Measurements from ENCODE around the gene TBX2. TPM values are rescaled to one million over a fixed set of nuclear protein-coding genes. Genes with fewer than 3 reads are reported as not detected.

The TBX2 gene
- total RNA-seq, 2 donors from 2014 or later: 35.2 to 49.5 TPM

DNA sequence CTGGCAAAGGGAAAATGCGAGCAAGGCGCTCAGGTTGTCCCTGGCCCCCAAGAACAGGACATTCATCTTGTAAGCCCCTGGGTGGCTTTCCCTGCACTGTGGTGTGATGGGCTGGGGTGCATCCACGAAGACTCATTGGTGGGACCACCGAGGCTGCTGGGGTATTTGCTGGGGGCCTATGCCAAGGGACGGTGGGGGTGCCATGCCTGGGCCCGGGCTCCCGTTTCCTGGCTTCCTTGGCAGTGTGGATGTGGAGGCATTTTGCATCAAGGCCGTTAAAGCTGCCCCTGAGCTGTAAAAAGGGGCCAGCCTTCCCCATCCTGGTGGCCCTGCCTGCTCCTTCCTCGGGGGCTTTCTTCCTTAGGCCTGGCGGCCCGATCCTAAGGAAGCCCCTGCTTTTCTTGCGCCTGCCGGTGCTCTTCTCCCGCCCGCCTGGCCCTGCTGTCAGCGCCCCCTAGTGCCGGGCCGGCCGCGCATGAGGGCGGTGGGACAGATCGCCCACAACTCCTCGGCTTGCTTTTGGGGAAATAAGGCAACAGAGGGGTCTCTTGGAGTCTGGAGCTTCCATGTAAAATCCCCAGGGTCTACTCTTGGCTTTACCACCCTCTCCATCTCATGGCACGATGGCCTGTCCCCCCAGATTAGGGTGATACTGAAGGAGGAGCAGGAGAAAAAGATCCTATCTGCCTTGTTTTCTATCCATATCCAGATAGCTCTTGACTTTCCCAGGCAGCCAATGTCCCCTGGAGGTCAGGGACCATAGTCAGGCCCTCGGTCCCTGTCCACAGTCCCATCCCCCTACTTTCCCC is 9.8 kb upstream of the TBX2 start:
- H3K9me3 ChIP-seq: no peaks in the 10 kb centered on the region
- no peaks in the 10 kb centered on the region for H3K27me3 ChIP-seq (replicated peaks; ENCODE audit: insufficient read depth)
- TF ChIP-seq, protein P1, sequence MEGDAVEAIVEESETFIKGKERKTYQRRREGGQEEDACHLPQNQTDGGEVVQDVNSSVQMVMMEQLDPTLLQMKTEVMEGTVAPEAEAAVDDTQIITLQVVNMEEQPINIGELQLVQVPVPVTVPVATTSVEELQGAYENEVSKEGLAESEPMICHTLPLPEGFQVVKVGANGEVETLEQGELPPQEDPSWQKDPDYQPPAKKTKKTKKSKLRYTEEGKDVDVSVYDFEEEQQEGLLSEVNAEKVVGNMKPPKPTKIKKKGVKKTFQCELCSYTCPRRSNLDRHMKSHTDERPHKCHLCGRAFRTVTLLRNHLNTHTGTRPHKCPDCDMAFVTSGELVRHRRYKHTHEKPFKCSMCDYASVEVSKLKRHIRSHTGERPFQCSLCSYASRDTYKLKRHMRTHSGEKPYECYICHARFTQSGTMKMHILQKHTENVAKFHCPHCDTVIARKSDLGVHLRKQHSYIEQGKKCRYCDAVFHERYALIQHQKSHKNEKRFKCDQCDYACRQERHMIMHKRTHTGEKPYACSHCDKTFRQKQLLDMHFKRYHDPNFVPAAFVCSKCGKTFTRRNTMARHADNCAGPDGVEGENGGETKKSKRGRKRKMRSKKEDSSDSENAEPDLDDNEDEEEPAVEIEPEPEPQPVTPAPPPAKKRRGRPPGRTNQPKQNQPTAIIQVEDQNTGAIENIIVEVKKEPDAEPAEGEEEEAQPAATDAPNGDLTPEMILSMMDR (IDR thresholded peaks at IDR 0.05): peak; percentile 84
- no peaks in the 10 kb centered on the region for H3K36me3 ChIP-seq
- H3K27ac ChIP-seq: no peak overlapping the region
- H3K4me3 ChIP-seq: peak overlapping the region; percentile 49
- peaks cover 0 to 14% of the 10 kb centered on the region in 2 donors for H3K4me1 ChIP-seq (ENCODE audit: control insufficient read depth in 1 of 2, low read depth in 2 of 2)
- DNase-seq (ENCODE audit: low spot score) (no peak), ATAC-seq (ENCODE audit: insufficient number of reproducible peaks, low FRiP score, low read depth) (no peak)

- no peak for DNase-seq (ENCODE audit: low spot score)
- no peak for ATAC-seq (ENCODE audit: insufficient number of reproducible peaks, low FRiP score, low read depth)
- Histone ChIP-seq H3K36me3 (no peaks in the 10 kb centered on the region), H3K27me3 (replicated peaks; ENCODE audit: insufficient read depth) (no peaks in the 10 kb centered on the region), H3K9me3 (no peaks in the 10 kb centered on the region), H3K4me3 (no peak overlapping the region), H3K27ac (no peak overlapping the region), H3K4me1 (ENCODE audit: control insufficient read depth in 1 of 2, low read depth in 2 of 2) (peaks cover 0 to 17% of the 10 kb centered on the region in 2 donors)
- TF ChIP-seq, protein P1 (IDR thresholded peaks at IDR 0.05): no peak
These were observed 9.2 kb upstream of the TBX2 start for GRCh38 chr17:61390479-61390791.

DNA sequence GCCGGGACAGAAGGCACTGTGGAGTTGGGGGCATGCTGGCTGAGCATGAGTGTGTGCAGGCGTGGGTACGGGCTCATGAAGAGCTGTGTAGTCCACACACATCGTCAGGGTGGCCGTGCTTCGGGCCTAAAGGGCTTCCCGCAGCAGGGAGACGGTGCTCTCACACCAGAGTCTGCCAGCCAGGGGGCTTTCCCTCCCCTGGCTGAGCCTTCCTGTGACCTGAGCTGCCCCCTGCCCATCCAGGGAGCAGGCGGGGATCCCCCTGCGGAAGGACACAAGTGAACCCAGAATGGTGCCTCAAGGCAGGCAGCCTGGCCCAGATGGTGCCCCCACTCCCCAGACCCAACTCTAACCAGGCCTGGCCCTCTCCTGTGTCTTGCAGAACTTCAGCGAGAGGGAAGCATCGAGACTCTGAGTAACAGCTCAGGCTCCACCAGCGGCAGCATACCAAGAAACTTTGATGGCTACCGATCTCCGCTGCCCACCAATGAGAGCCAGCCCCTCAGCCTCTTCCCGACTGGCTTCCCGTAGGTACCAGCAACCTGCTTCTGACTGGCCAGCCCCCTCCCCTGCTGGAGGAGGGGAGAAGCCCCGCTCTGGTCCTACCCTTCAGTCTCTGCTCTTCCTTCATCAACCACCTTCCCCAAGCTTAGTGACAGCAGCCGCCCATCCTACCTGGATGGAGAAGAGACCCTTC is 7.9 kb upstream of the TBX2 start:
- no peaks in the 10 kb centered on the region for H3K27me3 ChIP-seq (replicated peaks; ENCODE audit: insufficient read depth)
- H3K9me3 ChIP-seq: no peaks in the 10 kb centered on the region
- H3K4me1 ChIP-seq (ENCODE audit: control insufficient read depth in 1 of 2, low read depth in 2 of 2): peaks cover 1 to 27% of the 10 kb centered on the region in 2 donors
- no peak overlapping the region for H3K27ac ChIP-seq
- TF ChIP-seq, protein P1 (IDR thresholded peaks at IDR 0.05): no peak
- ATAC-seq (ENCODE audit: insufficient number of reproducible peaks, low FRiP score, low read depth): no peak
- no peaks in the 10 kb centered on the region for H3K36me3 ChIP-seq
- DNase-seq (ENCODE audit: low spot score): no peak
- no peak overlapping the region for H3K4me3 ChIP-seq

DNA sequence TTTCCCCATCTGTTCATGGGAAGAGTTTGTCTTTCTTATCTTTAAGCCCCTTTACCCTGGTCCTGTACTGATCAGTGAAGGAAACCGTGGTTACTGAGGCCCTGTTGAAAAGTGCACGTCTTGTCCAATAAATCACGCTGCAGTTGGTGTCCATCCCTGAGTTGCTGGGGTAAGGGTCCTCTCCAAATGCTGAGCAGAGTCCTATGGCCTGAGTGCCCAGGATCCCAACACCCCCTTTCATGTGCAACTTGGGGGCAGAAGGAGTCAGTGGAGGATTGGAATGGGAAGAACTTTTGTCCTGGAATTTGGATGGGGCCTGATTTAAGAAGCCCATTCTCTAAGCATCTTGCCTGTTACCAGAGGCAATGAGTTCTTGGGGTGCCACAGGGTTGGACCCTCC is 7.0 kb upstream of the TBX2 start:
- no peak for DNase-seq (ENCODE audit: low spot score)
- Histone ChIP-seq H3K27ac (no peak overlapping the region), H3K4me1 (ENCODE audit: control insufficient read depth in 1 of 2, low read depth in 2 of 2) (peaks cover 4 to 35% of the 10 kb centered on the region in 2 donors), H3K36me3 (no peaks in the 10 kb centered on the region), H3K9me3 (no peaks in the 10 kb centered on the region), H3K4me3 (no peak overlapping the region), H3K27me3 (replicated peaks; ENCODE audit: insufficient read depth) (no peaks in the 10 kb centered on the region)
- no peak for ATAC-seq (ENCODE audit: insufficient number of reproducible peaks, low FRiP score, low read depth)
- TF ChIP-seq, protein P1 (IDR thresholded peaks at IDR 0.05): no peak

GRCh38 chr17:61393550-61393903 is 6.1 kb upstream of the TBX2 start:
- no peak overlapping the region for H3K4me3 ChIP-seq

More at GRCh38 chr17:61393550-61393903, 6.1 kb upstream of the TBX2 start:
- TF ChIP-seq, protein P1 (IDR thresholded peaks at IDR 0.05): no peak
- Histone ChIP-seq H3K36me3 (no peaks in the 10 kb centered on the region), H3K4me1 (ENCODE audit: control insufficient read depth in 1 of 2, low read depth in 2 of 2) (peaks cover 4 to 44% of the 10 kb centered on the region in 2 donors), H3K9me3 (no peaks in the 10 kb centered on the region), H3K27me3 (replicated peaks; ENCODE audit: insufficient read depth) (no peaks in the 10 kb centered on the region), H3K27ac (no peak overlapping the region)
- no peak for ATAC-seq (ENCODE audit: insufficient number of reproducible peaks, low FRiP score, low read depth)
- no peak for DNase-seq (ENCODE audit: low spot score)
